GM19025 (cell line): Measurements from ENCODE around the gene ZNF423.

Experiments
- ATAC-seq: cut with Tn5 transposase; IDR thresholded peaks from one replicate; pipeline ENCODE4 v1.9.1; 2021; ENCODE audit warnings: mild to moderate bottlenecking, low read depth, moderate library complexity; ENCODE audit not compliant: unreplicated experiment

The ZNF423 gene

GRCh38 chr16:49491771-49492761, 363.8 kb downstream of the ZNF423 start:
- peak; percentile 48 for ATAC-seq

- no peak for ATAC-seq
These were observed 364.7 kb downstream of the ZNF423 start for GRCh38 chr16:49491106-49491670.

- no peak for ATAC-seq
These were observed 365.6 kb downstream of the ZNF423 start for GRCh38 chr16:49490321-49490705.

- no peak for ATAC-seq
These were observed 366.1 kb downstream of the ZNF423 start for GRCh38 chr16:49489686-49490320.

- ATAC-seq, result no peak
These were observed 367.0 kb downstream of the ZNF423 start for GRCh38 chr16:49488740-49489525.

- ATAC-seq, result no peak
These were observed 367.6 kb downstream of the ZNF423 start for GRCh38 chr16:49488336-49488735.

- ATAC-seq, result no peak
These were observed 368.2 kb downstream of the ZNF423 start for GRCh38 chr16:49487746-49488145.

GRCh38 chr16:49486400-49486799, 369.5 kb downstream of the ZNF423 start:
- no peak for ATAC-seq

GRCh38 chr16:49485663-49486062, 370.2 kb downstream of the ZNF423 start:
- no peak for ATAC-seq

GRCh38 chr16:49484936-49485335, 371.0 kb downstream of the ZNF423 start:
- no peak for ATAC-seq

- peak; percentile 67 for ATAC-seq
These were observed 371.5 kb downstream of the ZNF423 start for GRCh38 chr16:49484451-49484849.

GRCh38 chr16:49483651-49484450, 372.1 kb downstream of the ZNF423 start:
- no peak for ATAC-seq

GRCh38 chr16:49483251-49483650, 372.7 kb downstream of the ZNF423 start:
- ATAC-seq, result no peak

GRCh38 chr16:49482690-49483089, 373.2 kb downstream of the ZNF423 start:
- ATAC-seq, result no peak

- ATAC-seq, result no peak
These were observed 377.3 kb downstream of the ZNF423 start for GRCh38 chr16:49478616-49479015.

- ATAC-seq, result no peak
These were observed 377.8 kb downstream of the ZNF423 start for GRCh38 chr16:49478107-49478506.

- ATAC-seq, result no peak
These were observed 378.5 kb downstream of the ZNF423 start for GRCh38 chr16:49477250-49477895.

GRCh38 chr16:49474741-49475140, 381.2 kb downstream of the ZNF423 start:
- no peak for ATAC-seq

GRCh38 chr16:49473773-49474172, 382.1 kb downstream of the ZNF423 start:
- ATAC-seq, result no peak
